GM18508 (cell line): ENCODE results near the gene GLG1.

Experiments used
- ATAC-seq: cut with Tn5 transposase; IDR thresholded peaks from one replicate; pipeline ENCODE4 v1.9.1; 2021; ENCODE audit warnings: moderate number of reproducible peaks; ENCODE audit not compliant: insufficient read depth, unreplicated experiment

GLG1 gene

GRCh38 chr16:74611721-74612120, 4.8 kb upstream of the GLG1 start:
- no peak for ATAC-seq

- no peak for ATAC-seq
Measured at GRCh38 chr16:74608944-74609343, 2.0 kb upstream of the GLG1 start.

- no peak for ATAC-seq
Measured at GRCh38 chr16:74608381-74608780, 1.5 kb upstream of the GLG1 start.

- ATAC-seq: no peak
Measured at GRCh38 chr16:74607962-74608356, 1.0 kb upstream of the GLG1 start.

- ATAC-seq: peak; percentile 17
Measured at GRCh38 chr16:74607310-74607961, 522 bp upstream of the GLG1 start.

- ATAC-seq: no peak
Measured at GRCh38 chr16:74605746-74606520, 981 bp downstream of the GLG1 start.

- ATAC-seq: no peak
Measured at GRCh38 chr16:74605332-74605731, 1.6 kb downstream of the GLG1 start.

GRCh38 chr16:74603848-74604247, 3.1 kb downstream of the GLG1 start:
- ATAC-seq: no peak

GRCh38 chr16:74601126-74601871, 5.6 kb downstream of the GLG1 start:
- ATAC-seq: no peak

- ATAC-seq: no peak
Measured at GRCh38 chr16:74596586-74596985, 10.3 kb downstream of the GLG1 start.

GRCh38 chr16:74592847-74593246, 14.1 kb downstream of the GLG1 start:
- ATAC-seq: no peak

- no peak for ATAC-seq
Measured at GRCh38 chr16:74591876-74592650, 14.9 kb downstream of the GLG1 start.

- no peak for ATAC-seq
Measured at GRCh38 chr16:74586948-74587347, 20.0 kb downstream of the GLG1 start.

- no peak for ATAC-seq
Measured at GRCh38 chr16:74585846-74586443, 21.0 kb downstream of the GLG1 start.

- ATAC-seq: no peak
Measured at GRCh38 chr16:74583926-74584666, 22.8 kb downstream of the GLG1 start.

- no peak for ATAC-seq
Measured at GRCh38 chr16:74582970-74583369, 23.9 kb downstream of the GLG1 start.

GRCh38 chr16:74580833-74581232, 26.1 kb downstream of the GLG1 start:
- ATAC-seq: no peak

GRCh38 chr16:74578838-74579237, 28.1 kb downstream of the GLG1 start:
- no peak for ATAC-seq

GRCh38 chr16:74578433-74578832, 28.5 kb downstream of the GLG1 start:
- no peak for ATAC-seq
